IMR-90 (cell line): ENCODE results near the gene DNAJC7.

Experiments used
- RAD21 ChIP-seq: IDR thresholded peaks from 2 replicates; pipeline ENCODE4 v1.6.1; 2012; ENCODE audit warnings: low read length, improper control_type of control experiment
- SMC3 ChIP-seq: fragments of 150-350 bp; IDR thresholded peaks from 2 replicates; pipeline ENCODE4 v1.6.1; 2016; ENCODE audit warnings: low read depth, mild to moderate bottlenecking, antibody characterized with exemption, low read length, moderate library complexity
- TF ChIP-seq, protein P1 (sequence below): conservative IDR thresholded peaks from 2 replicates; pipeline ENCODE4 v1.5.1; 2012; ENCODE audit warnings: mild to moderate bottlenecking, low read depth, low read length, improper control_type of control experiment
- TF ChIP-seq, protein P2 (sequence below): fragments of 150-350 bp; IDR thresholded peaks from 2 replicates; pipeline ENCODE4 v1.6.1; 2016; ENCODE audit warnings: low read depth, mild to moderate bottlenecking, low read length, moderate library complexity, borderline replicate concordance

DNA sequence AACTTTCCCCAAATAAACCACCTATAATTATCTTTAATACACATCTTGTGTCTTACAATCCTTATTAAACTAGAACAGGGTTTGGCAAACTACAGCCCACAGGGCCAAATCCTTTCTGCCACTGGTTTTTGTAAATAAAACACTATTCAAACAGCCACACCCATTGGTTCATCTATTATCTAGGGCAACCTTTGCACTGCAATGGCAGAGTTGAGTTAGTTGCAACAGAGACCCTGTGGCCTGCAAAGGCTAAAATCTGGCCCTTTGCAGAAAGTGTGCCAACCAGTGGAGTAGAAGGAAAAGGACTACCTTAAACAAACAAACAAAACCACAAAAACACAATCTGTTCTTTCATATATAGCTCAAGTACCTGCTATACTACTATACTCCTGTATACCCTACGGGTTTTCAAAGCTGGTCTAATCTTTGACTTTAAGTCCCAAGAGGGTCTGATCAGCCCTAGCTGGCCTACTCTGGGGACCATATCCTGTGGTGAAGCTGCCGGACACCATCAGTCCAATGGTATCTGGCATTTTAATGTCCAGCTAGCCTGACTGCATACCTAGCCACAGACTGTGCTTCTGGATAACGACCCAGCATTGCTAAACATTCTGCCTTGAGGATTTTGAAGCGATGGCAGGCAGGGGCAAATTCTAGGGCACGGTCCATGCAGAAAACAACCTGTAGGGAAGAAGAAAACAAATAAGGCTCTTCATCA is 27.4 kb downstream of the DNAJC7 start:
- TF ChIP-seq, protein P1, sequence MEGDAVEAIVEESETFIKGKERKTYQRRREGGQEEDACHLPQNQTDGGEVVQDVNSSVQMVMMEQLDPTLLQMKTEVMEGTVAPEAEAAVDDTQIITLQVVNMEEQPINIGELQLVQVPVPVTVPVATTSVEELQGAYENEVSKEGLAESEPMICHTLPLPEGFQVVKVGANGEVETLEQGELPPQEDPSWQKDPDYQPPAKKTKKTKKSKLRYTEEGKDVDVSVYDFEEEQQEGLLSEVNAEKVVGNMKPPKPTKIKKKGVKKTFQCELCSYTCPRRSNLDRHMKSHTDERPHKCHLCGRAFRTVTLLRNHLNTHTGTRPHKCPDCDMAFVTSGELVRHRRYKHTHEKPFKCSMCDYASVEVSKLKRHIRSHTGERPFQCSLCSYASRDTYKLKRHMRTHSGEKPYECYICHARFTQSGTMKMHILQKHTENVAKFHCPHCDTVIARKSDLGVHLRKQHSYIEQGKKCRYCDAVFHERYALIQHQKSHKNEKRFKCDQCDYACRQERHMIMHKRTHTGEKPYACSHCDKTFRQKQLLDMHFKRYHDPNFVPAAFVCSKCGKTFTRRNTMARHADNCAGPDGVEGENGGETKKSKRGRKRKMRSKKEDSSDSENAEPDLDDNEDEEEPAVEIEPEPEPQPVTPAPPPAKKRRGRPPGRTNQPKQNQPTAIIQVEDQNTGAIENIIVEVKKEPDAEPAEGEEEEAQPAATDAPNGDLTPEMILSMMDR: no peak
- TF ChIP-seq, protein P2, sequence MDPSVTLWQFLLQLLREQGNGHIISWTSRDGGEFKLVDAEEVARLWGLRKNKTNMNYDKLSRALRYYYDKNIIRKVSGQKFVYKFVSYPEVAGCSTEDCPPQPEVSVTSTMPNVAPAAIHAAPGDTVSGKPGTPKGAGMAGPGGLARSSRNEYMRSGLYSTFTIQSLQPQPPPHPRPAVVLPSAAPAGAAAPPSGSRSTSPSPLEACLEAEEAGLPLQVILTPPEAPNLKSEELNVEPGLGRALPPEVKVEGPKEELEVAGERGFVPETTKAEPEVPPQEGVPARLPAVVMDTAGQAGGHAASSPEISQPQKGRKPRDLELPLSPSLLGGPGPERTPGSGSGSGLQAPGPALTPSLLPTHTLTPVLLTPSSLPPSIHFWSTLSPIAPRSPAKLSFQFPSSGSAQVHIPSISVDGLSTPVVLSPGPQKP: no peak
- TF ChIP-seq RAD21: no peak
- TF ChIP-seq SMC3: no peak
